ENCODE results near the gene CENPVL2.
"Not testable (repeated sequence)": the region's sequence is repeated elsewhere in the genome, so short reads cannot be mapped to it uniquely, and the experiment has no call there.

DNA sequence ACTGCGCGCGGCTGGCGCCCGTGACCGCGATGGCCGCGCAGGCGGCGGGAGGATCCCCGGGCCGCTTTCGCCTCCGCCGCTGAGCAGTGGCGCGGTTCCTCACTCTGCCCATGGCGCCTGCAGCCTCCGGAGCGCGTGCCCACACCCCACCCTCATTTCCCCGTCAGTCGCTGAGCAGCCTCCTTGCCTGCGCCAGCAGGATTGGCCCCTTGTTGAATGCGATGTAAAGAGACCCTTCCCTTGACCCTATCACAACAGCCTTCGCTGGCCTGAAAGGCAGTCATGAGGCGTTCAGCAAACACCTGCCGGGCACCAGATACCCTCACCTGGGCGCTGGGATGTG is at the start of gene CENPVL2:
- TF ChIP-seq POLR2A (IDR thresholded peaks at IDR 0.05; ENCODE audit: extremely low read depth, insufficient read length); MYC (IDR thresholded peaks at IDR 0.05; ENCODE audit: low read depth, low read length): not testable (repeated sequence)
- TF ChIP-seq, protein P1, sequence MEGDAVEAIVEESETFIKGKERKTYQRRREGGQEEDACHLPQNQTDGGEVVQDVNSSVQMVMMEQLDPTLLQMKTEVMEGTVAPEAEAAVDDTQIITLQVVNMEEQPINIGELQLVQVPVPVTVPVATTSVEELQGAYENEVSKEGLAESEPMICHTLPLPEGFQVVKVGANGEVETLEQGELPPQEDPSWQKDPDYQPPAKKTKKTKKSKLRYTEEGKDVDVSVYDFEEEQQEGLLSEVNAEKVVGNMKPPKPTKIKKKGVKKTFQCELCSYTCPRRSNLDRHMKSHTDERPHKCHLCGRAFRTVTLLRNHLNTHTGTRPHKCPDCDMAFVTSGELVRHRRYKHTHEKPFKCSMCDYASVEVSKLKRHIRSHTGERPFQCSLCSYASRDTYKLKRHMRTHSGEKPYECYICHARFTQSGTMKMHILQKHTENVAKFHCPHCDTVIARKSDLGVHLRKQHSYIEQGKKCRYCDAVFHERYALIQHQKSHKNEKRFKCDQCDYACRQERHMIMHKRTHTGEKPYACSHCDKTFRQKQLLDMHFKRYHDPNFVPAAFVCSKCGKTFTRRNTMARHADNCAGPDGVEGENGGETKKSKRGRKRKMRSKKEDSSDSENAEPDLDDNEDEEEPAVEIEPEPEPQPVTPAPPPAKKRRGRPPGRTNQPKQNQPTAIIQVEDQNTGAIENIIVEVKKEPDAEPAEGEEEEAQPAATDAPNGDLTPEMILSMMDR (IDR thresholded peaks at IDR 0.05; ENCODE audit: low read depth, low read length), result not testable (repeated sequence)
